K562 (cell line): ENCODE measurements around the gene SCAP. TPM values are rescaled to one million over a fixed set of nuclear protein-coding genes. Genes with fewer than 3 reads are reported as not detected.

Experiments
- ATAC-seq: fragments of 200-7000 bp; cut with Tn5 transposase; 3 replicates; pipeline ENCODE4 v1.9.1; 2020; ENCODE audit warnings: moderate library complexity
- BruUV-seq: library from RNA; stranded (reverse); fragments of 400-500 nt; replicated peaks from 2 replicates; lab custom pipeline; 2021; lab: Mats Ljungman, UMichigan
- CTCF ChIA-PET: fragments of 300-600 bp; formaldehyde crosslinking; extraction: SDS; loops from one replicate; lab custom pipeline; 2021; ENCODE audit warnings: low intra/inter-chr PET ratio; lab: Yijun Ruan, JAX
- POLR2A ChIA-PET: fragments of 300-600, 350-650 bp; sonication (Branson Sonifier 250); formaldehyde crosslinking; extraction: SDS; loops from one replicate; lab custom pipeline; 2021; ENCODE audit warnings: antibody characterized with exemption, inconsistent platforms; lab: Yijun Ruan, JAX
- DNase-seq, 4 experiments: peaks; one replicate each; pipeline versions ENCODE4 v3.0.0 to v3.0.0-alpha.2; 2011 to 2018; ENCODE audit warnings: low spot score in 3 of 4, mixed read lengths in 3 of 4; ENCODE audit errors: extremely low read depth in 1 of 4
- FAIRE-seq: peaks from 2 replicates; lab custom pipeline; 2011; peaks lifted over from hg19 to GRCh38; lab: Jason Lieb, UNC
- H2AFZ ChIP-seq: 2 replicates; pipeline ENCODE4 v1.6.0; 2011; ENCODE audit warnings: low read depth, low read length, control low read depth, inconsistent platforms
- H3K27ac ChIP-seq: fragments of 200-600 bp; 3 replicates; pipeline ENCODE4 v1.8.0; 2011; ENCODE audit warnings: low read depth, mild to moderate bottlenecking, control low read depth, inconsistent platforms, low read length, moderate library complexity, mixed read lengths; ENCODE audit errors: extremely low read depth
- H3K27me3 ChIP-seq, 2 experiments: fragments of 300-600 bp in 1 of 2; 2 replicates in 1 of 2; 3 replicates in 1 of 2; pipeline versions ENCODE4 v1.6.0 to v1.8.0; 2011; ENCODE audit warnings: inconsistent platforms in 2 of 2, low read length in 2 of 2, mild to moderate bottlenecking in 1 of 2, mixed read lengths in 1 of 2, moderate library complexity in 1 of 2; ENCODE audit not compliant: control insufficient read depth in 2 of 2, insufficient read depth in 2 of 2
- H3K36me3 ChIP-seq: fragments of 300-600 bp; 3 replicates; pipeline ENCODE4 v1.8.0; 2011; ENCODE audit warnings: mild to moderate bottlenecking, low read length, inconsistent platforms; ENCODE audit not compliant: control insufficient read depth, insufficient read depth
- H3K4me1 ChIP-seq, 2 experiments: fragments of 200-600 bp in 1 of 2; replicated peaks in 1 of 2; 2 replicates in 1 of 2; 3 replicates in 1 of 2; pipeline versions ENCODE4 v1.5.1 to v1.8.0; 2011; ENCODE audit warnings: inconsistent platforms in 2 of 2, low read length in 2 of 2, mild to moderate bottlenecking in 1 of 2, mixed read lengths in 1 of 2, moderate library complexity in 1 of 2; ENCODE audit not compliant: control insufficient read depth in 2 of 2, insufficient read depth in 2 of 2
- H3K4me2 ChIP-seq: 2 replicates; pipeline ENCODE4 v1.6.1; 2011; ENCODE audit warnings: low read length, control low read depth, inconsistent platforms, mixed read lengths; ENCODE audit not compliant: insufficient read depth
- H3K4me3 ChIP-seq: fragments of 200-600 bp; sonication (generic), shearing (Covaris generic); 2 replicates; pipeline ENCODE4 v1.5.1; 2016; ENCODE audit warnings: control low read depth, inconsistent platforms
- H3K79me2 ChIP-seq: fragments of 200-600 bp; 3 replicates; pipeline ENCODE4 v1.8.0; 2011; ENCODE audit warnings: low read length, inconsistent platforms; ENCODE audit not compliant: control insufficient read depth, insufficient read depth
- H3K9ac ChIP-seq, 2 experiments: 2 replicates each; pipeline versions ENCODE4 v1.6.0 to v1.6.1; 2011; ENCODE audit warnings: low read depth in 2 of 2, low read length in 2 of 2, control low read depth in 1 of 2, inconsistent platforms in 1 of 2, mild to moderate bottlenecking in 1 of 2, mixed read lengths in 1 of 2; ENCODE audit not compliant: insufficient read depth in 1 of 2
- H3K9me1 ChIP-seq: one replicate; pipeline ENCODE4 v1.6.0; 2011; ENCODE audit warnings: inconsistent platforms, mild to moderate bottlenecking, low read length, moderate library complexity; ENCODE audit not compliant: control insufficient read depth, insufficient read depth
- H3K9me3 ChIP-seq: replicated peaks from 2 replicates; pipeline ENCODE4 v1.5.1; 2011; ENCODE audit warnings: low read depth, low read length, inconsistent platforms; ENCODE audit not compliant: control insufficient read depth, insufficient read depth
- H4K20me1 ChIP-seq: replicated peaks from 2 replicates; pipeline ENCODE4 v1.6.1; 2011; ENCODE audit warnings: low read length, inconsistent platforms, mixed read lengths; ENCODE audit not compliant: control insufficient read depth, insufficient read depth
- CHD1 ChIP-seq: fragments of 200-600 bp; sonication (generic); IDR thresholded peaks from one replicate; pipeline ENCODE4 v1.6.1; 2012; ENCODE audit warnings: mild to moderate bottlenecking, moderate library complexity, low read length, inconsistent platforms
- JUND ChIP-seq, 2 experiments: IDR thresholded peaks; 2 replicates in 1 of 2; 3 replicates in 1 of 2; pipeline ENCODE4 v1.6.1; 2011; ENCODE audit warnings: borderline replicate concordance in 2 of 2, low read depth in 2 of 2, low read length in 2 of 2, improper control_type of control experiment in 1 of 2, missing biosample characterization in 1 of 2, missing genetic modification characterization in 1 of 2, missing genetic modification reagents in 1 of 2
- PRPF4 ChIP-seq: fragments of 200-400 bp; formaldehyde crosslinking; IDR thresholded peaks from one replicate; pipeline ENCODE4 v1.6.1; 2017; ENCODE audit warnings: low read length, low read depth, mild to moderate bottlenecking; ENCODE audit not compliant: insufficient read depth, poor library complexity, severe bottlenecking
- PYGO2 ChIP-seq: fragments of 450-650 bp; IDR thresholded peaks from 2 replicates; pipeline ENCODE4 v1.6.1; 2016; ENCODE audit warnings: mild to moderate bottlenecking, missing genetic modification characterization, moderate library complexity, missing compliant biosample characterization
- UBTF ChIP-seq, 2 experiments: IDR thresholded peaks; 2 replicates each; pipeline ENCODE4 v1.6.1; 2012; ENCODE audit warnings: improper control_type of control experiment in 2 of 2, low read depth in 2 of 2, low read length in 2 of 2, borderline replicate concordance in 1 of 2
- ZBTB49 ChIP-seq: sonication (generic); formaldehyde crosslinking; IDR thresholded peaks from 2 replicates; pipeline ENCODE4 v1.8.0; 2022; ENCODE audit warnings: missing genetic modification reagents, mild to moderate bottlenecking, borderline replicate concordance
- WGBS: fragments of 100-300 bp; shearing (Covaris generic); methylation state at CpG from one replicate; pipeline ENCODE4 v1.1.6; 2016; ENCODE audit warnings: low coverage, mixed read lengths; ENCODE audit not compliant: insufficient coverage; ENCODE audit errors: missing lambda C conversion rate; 5-methylcytosine and 5-hydroxymethylcytosine counted together
- in situ Hi-C: fragments of 300-500 bp; cut with MboI; formaldehyde crosslinking; loops from 4 replicates; pipeline ENCODE4 v1.15.0; 2018; ENCODE audit warnings: inconsistent platforms, mixed read lengths
- intact Hi-C: fragments of 100-400 bp; cut with micrococcal nuclease; formaldehyde crosslinking; loops from 2 replicates; pipeline ENCODE4 v1.14.2; 2022
- polyA plus RNA-seq, 8 experiments: library from polyadenylated mRNA; depleted of rRNA in 4 of 8; stranded (reverse) in 5 of 8; unstranded in 3 of 8; fragments of >200 nt; fragmentation: Nextera tagmentation in 2 of 8; fragmentation: Illumina TruSeq in 1 of 8; extraction: Ambion mirVana in 2 of 8; extraction: Trizol in 1 of 8; gene quantifications; 2 replicates each; pipeline versions ENCODE4 v1.2.1 to v1.2.3, GENCODE V29; 2011 to 2014; ENCODE audit warnings: inconsistent platforms in 1 of 8, missing spikeins in 1 of 8
- total RNA-seq, 7 experiments: library from RNA; depleted of rRNA in 6 of 7; stranded (reverse); fragments of >200 nt in 6 of 7; fragmentation: Illumina TruSeq in 2 of 7; extraction: Trizol in 2 of 7; gene quantifications; 2 replicates each; pipeline versions ENCODE4 v1.2.1 to v1.2.3, GENCODE V29; 2011 to 2021; ENCODE audit warnings: low replicate concordance in 1 of 7

The SCAP gene
- total and polyA plus RNA-seq, 9 of the 15 experiments (the other 6 are each of a cell fraction or from before 2014, with no cell fraction given) = 2.6 to 104 (median 37.8) TPM

GRCh38 chr3:47384425-47384824 is 91.3 kb downstream of the SCAP start:
- WGBS = 76% methylated on average over 3 of the region's 4 CpGs
- no TSS peak for BruUV-seq
- no peak overlapping the region for H3K27ac ChIP-seq
- no peak overlapping the region for H2AFZ ChIP-seq
- H3K4me1 ChIP-seq = peaks cover 14 to 27% of the 10 kb centered on the region in 2 experiments
- intact Hi-C loops = loop anchor here (5.0 kb wide), 1 partner anchor 398 kb away; the partner anchor contains the start of gene SMARCC1
- H4K20me1 ChIP-seq = peaks cover 28% of the 10 kb centered on the region
- CTCF ChIA-PET = no interaction called here
- no peak overlapping the region for H3K9ac ChIP-seq
- no peak for DNase-seq
- no peaks in the 10 kb centered on the region for H3K9me3 ChIP-seq
- H3K36me3 ChIP-seq = peaks cover 46% of the 10 kb centered on the region
- no peak for FAIRE-seq
- no peak overlapping the region for H3K4me3 ChIP-seq
- no peak for ATAC-seq
- no peak overlapping the region for H3K4me2 ChIP-seq
- POLR2A ChIA-PET = interaction anchor here (0.6 to 1.0 kb wide), 2 partner anchors 25 to 108 kb away, joined by 3 to 4 read pairs; no protein-coding TSS in a partner anchor
- H3K79me2 ChIP-seq = peaks cover 85% of the 10 kb centered on the region
- no peaks in the 10 kb centered on the region for H3K27me3 ChIP-seq
- TF ChIP-seq ZBTB49 = no peak
- TF ChIP-seq JUND (IDR thresholded peaks at IDR 0.05; ENCODE audit: borderline replicate concordance, low read depth, low read length) = no peak
- no peak for TF ChIP-seq JUND (tag; IDR thresholded peaks at IDR 0.05; ENCODE audit: borderline replicate concordance, low read depth, low read length)
- TF ChIP-seq CHD1 = no peak
- no peak for TF ChIP-seq UBTF (IDR thresholded peaks at IDR 0.05; ENCODE audit: borderline replicate concordance in 1 of 2, low read depth in 2 of 2, low read length in 2 of 2)
- no peak for TF ChIP-seq PYGO2 (tag)
- TF ChIP-seq PRPF4 = no peak
- H3K9me1 ChIP-seq = no peaks in the 10 kb centered on the region
- in situ Hi-C loops = no loop called here
